Measurements from ENCODE around the gene ISG15. TPM values are rescaled to one million over a fixed set of nuclear protein-coding genes. Genes with fewer than 3 reads are reported as not detected.

ISG15 gene
- total RNA-seq, 1 donor from 2014 or later: 22.3 TPM

DNA sequence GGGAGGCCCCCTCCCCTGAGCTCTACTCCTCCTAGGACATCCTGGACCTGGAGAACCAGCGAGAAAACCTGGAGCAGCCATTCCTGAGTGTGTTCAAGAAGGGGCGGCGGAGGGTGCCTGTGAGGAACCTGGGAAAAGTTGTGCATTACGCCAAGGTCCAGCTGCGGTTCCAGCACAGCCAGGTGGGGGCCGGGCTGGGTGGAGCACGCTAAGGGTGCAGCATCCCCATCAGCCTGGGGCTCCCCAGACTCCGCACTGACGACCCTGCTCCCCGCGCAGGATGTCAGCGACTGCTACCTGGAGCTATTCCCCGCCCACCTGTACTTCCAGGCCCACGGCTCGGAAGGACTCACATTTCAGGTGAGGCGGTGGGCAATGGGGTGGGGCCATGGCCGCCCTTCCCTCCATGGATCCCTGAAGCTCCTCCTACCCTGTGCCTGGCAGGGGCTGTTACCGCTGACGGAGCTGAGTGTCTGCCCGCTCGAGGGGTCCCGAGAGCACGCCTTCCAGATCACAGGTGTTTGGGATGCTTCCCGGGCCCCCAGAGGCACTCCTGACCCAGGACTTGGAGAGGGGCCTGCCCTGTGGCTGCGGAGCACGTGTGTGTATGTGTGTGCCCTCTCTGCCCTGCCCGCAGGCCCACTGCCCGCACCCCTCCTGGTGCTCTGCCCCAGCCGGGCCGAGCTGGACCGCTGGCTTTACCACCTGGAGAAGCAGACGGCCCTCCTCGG, 42.9 kb upstream of the ISG15 start:
- Mint-ChIP-seq H3K27me3 (ENCODE audit: low read depth) (peaks cover 63% of the 10 kb centered on the region), H3K36me3 (ENCODE audit: low read depth) (no peaks in the 10 kb centered on the region), H3K27ac (ENCODE audit: unreplicated experiment) (no peak overlapping the region), H3K4me1 (no peaks in the 10 kb centered on the region), H3K9me3 (no peaks in the 10 kb centered on the region), H3K4me3 (no peak overlapping the region)
- TF ChIP-seq, protein P1, sequence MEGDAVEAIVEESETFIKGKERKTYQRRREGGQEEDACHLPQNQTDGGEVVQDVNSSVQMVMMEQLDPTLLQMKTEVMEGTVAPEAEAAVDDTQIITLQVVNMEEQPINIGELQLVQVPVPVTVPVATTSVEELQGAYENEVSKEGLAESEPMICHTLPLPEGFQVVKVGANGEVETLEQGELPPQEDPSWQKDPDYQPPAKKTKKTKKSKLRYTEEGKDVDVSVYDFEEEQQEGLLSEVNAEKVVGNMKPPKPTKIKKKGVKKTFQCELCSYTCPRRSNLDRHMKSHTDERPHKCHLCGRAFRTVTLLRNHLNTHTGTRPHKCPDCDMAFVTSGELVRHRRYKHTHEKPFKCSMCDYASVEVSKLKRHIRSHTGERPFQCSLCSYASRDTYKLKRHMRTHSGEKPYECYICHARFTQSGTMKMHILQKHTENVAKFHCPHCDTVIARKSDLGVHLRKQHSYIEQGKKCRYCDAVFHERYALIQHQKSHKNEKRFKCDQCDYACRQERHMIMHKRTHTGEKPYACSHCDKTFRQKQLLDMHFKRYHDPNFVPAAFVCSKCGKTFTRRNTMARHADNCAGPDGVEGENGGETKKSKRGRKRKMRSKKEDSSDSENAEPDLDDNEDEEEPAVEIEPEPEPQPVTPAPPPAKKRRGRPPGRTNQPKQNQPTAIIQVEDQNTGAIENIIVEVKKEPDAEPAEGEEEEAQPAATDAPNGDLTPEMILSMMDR (conservative IDR thresholded peaks at IDR 0.05): no peak
- DNase-seq (ENCODE audit: low read depth, low spot score): no peak

DNA sequence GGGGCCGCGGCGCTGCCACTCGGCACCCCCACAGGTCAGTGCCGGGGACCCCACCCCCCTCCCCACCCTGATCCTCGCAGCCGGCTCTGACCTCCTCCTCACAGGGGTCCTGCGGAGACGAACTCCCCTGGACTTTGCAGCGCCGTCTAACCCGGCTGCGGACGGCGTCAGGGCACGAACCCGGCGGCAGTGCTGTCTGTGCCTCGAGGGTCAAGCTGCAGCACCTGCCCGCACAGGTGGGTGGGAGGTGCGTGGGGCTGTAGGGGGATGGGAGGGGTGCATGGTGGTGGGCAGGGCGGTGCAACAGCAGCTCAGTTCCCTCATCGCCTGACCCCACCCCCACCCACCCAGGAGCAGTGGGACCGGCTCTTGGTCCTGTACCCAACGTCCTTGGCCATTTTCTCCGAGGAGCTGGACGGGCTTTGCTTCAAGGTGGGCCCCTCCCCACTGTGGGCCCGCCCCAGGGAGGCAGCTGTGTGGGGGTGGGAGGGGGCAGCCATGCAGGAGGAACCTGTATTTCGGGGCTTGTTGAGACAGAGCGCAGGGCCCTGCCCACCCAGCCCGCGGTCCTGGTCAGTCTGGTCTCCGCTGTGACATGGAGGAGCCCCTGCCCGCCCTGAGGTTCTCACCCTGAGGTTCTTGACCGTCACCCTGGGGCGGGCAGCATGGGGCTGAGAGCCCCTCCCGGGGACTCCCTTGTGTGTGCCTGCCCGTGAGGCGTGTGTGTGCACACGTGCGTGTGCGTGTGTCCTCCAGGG, 42.1 kb upstream of the ISG15 start:
- no peak for DNase-seq (ENCODE audit: low read depth, low spot score)
- no peaks in the 10 kb centered on the region for H3K9me3 Mint-ChIP-seq
- H3K27me3 Mint-ChIP-seq (ENCODE audit: low read depth): peaks cover 64% of the 10 kb centered on the region
- no peak overlapping the region for H3K4me3 Mint-ChIP-seq
- H3K27ac Mint-ChIP-seq (ENCODE audit: unreplicated experiment): no peak overlapping the region
- no peaks in the 10 kb centered on the region for H3K36me3 Mint-ChIP-seq (ENCODE audit: low read depth)
- H3K4me1 Mint-ChIP-seq: no peaks in the 10 kb centered on the region
- TF ChIP-seq, protein P1 (conservative IDR thresholded peaks at IDR 0.05): no peak

DNA sequence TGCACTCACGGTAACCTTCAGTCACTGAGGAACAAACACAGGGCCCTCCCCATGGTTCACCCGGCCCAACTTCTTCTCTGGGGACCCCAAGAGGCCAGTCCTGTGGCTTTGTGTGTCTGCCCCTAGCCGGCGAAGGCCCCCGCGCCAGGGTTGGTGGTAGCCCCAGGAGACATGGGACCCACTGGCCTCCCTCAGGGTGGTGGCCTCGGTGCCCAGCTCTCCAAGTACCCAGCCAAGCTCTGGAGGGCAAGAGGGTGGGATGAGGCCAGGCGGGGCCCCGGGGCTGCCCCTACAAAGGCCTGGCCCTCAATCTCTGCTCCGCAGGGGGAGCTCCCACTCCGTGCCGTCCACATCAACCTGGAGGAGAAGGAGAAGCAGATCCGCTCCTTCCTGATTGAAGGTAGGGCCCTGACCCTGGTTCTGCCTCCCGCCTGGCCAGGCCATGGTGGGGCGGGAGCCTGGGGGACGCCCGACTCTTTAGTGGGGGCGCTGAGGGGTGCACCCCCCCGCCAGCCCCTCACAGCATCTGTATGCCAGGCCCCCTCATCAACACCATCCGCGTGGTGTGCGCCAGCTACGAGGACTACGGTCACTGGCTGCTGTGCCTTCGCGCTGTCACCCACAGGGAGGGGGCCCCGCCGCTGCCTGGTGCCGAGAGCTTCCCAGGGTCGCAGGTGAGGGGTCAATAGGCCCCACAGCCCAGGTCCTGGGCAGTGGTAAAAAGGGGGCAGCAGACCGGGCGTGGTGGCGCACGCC, 41.4 kb upstream of the ISG15 start:
- TF ChIP-seq, protein P1 (conservative IDR thresholded peaks at IDR 0.05): no peak
- H3K4me1 Mint-ChIP-seq: no peaks in the 10 kb centered on the region
- DNase-seq (ENCODE audit: low read depth, low spot score): no peak
- H3K4me3 Mint-ChIP-seq: no peak overlapping the region
- H3K27me3 Mint-ChIP-seq (ENCODE audit: low read depth): peaks cover 60% of the 10 kb centered on the region
- no peak overlapping the region for H3K27ac Mint-ChIP-seq (ENCODE audit: unreplicated experiment)
- H3K36me3 Mint-ChIP-seq (ENCODE audit: low read depth): no peaks in the 10 kb centered on the region
- no peaks in the 10 kb centered on the region for H3K9me3 Mint-ChIP-seq

DNA sequence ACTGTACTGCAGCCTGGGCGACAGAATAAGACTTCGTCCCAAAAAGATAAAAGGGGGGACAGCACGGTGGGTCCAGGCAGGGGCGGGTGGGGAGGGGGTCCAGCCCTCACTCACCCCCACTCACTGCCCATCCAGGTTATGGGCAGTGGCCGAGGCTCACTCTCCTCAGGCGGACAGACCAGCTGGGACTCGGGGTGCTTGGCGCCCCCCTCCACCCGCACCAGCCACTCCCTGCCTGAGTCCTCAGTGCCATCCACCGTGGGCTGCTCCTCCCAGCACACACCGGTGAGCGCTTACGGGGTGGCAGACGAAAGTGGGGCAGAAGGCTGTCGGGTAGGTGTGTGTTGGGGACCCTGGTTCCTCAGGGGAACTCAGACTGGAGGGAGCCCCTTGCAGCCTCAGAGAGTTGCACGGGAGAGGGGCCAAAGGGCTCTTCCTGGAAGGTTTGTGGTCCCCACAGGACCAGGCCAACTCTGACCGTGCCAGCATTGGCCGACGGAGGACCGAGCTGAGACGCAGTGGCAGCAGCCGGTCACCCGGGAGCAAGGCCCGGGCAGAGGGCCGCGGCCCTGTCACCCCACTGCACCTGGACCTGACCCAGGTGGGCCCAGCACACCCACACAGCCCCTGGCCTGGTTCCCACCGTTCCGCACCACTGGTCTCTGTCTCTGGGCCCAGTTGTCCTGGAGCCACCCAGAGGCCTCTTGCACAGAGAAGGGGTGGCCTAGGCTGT, 40.4 kb upstream of the ISG15 start:
- H3K27ac Mint-ChIP-seq (ENCODE audit: unreplicated experiment): no peak overlapping the region
- TF ChIP-seq, protein P1 (conservative IDR thresholded peaks at IDR 0.05): no peak
- H3K4me3 Mint-ChIP-seq: no peak overlapping the region
- no peaks in the 10 kb centered on the region for H3K4me1 Mint-ChIP-seq
- DNase-seq (ENCODE audit: low read depth, low spot score): no peak
- no peaks in the 10 kb centered on the region for H3K9me3 Mint-ChIP-seq
- H3K27me3 Mint-ChIP-seq (ENCODE audit: low read depth): peaks cover 51% of the 10 kb centered on the region
- H3K36me3 Mint-ChIP-seq (ENCODE audit: low read depth): no peaks in the 10 kb centered on the region

Data from neural crest cell (in vitro differentiated cells).